CD4-positive, alpha-beta T cell treated with Interferon gamma for 1 hour (primary cell): ENCODE results near the gene DIDO1.
A peak's percentile ranks its signal among the peaks of the same experiment; 100 is the strongest.

Experiments
- DNase-seq: peaks from one replicate; pipeline ENCODE4 v3.0.0-alpha.2; 2020

Gene DIDO1

GRCh38 chr20:62926229-62927127 lies at the start of gene DIDO1:
TSS of gene DIDO1 (minus strand) at chr20:62926505.
- peak; percentile 91 for DNase-seq

DNA sequence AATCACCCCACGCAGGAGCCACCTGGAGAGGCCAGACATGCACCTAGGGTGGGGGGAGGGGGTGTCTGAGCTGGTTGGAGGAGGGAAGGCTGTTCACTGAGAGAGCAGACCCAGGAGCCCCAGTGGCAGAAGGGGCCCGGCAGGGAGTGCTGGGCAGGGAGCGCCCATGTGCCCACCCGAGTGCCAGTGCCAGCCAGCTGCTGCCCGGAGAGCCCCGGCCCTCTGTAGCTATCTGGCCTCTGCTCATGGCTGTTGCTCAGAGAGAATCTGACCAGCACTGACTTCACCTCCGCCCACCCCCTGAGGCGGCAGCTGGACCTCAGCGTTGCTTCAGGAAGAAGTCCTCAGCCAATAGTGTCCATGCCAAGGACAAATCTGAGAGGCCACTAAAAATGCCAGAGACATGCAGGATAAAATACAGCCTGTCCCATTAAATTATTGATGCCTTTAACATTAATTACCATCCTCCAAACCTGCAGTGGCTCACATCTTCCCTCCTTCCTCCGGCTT lies 49.0 kb upstream of the DIDO1 start:
- DNase-seq = no peak

DNA sequence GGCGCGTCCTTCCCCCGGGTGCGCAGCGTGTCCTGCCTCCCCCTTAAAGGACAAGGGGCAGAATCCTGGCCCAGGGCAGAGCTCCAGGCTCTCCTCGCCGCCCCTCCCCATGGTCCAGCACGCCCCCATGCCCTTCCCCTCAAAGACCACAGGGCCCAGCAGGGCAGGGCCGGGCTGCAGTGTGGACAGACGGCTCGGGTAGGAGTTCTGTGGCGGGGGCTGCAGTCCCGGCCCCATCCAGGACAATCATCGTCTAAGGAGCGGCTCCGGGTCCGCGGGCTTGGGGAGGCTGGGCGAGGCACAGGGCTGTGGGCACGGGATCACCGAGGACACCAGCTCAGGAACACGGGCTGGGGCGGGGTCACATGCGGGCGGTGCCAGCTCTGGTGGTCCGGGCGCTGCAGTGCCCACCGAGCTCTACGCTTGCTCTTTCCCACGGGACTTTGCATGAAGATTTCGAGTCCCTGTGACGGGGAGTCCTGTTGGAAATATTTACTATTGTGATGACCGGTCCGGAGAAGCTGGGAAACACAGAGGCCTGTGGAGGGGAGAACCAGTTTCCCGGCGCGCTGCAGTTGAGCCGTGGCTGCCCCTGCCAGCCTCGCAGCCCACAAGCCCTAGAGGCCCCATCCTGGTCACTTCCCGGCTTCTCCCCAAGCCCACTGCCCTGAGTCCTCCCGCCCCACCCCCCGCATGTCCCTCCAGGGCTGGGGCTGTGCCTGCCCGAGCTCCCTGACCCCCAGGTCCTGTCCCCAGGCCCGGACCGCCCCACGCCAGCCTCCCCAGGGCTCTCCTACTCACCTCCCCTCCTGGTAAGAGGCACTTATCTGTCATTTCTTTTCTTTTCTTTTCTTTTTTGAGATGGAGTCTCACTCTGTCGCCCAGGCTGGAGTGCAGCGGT lies 46.8 kb upstream of the DIDO1 start:
- no peak for DNase-seq

GRCh38 chr20:62971950-62972844 lies 45.9 kb upstream of the DIDO1 start:
- peak; percentile 83 for DNase-seq

DNA sequence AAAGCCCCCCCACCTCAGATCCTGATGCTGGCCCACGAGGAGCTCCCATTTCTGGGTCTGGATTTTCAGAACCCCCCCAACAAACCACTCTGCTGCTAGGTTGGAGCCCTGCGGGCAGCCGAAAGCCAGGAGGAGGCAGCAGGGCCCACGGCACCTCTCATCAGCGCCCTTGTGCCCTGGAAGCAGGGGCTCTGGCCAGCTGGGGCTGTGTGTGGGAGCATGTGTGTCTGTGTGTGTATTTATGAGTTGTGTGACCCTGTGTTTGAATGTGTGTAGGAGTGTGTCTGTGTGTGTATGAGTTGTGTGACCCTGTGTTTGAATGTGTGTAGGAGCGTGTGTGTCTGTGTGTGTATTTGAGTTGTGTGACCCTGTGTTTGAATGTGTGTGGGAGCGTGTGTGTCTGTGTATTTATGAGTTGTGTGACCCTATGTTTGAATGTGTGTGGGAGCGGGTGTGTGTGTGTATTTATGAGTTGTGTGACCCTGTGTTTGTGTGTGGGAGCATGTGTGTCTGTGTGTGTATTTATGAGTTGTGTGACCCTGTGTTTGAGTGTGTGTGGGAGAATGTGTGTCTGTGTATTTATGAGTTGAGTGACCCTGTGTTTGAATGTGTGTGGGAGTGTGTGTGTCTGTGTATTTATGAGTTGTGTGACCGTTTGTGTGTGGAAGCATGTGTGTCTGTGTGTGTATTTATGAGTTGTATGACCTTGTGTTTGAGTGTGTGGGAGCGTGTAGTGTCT lies 45.1 kb upstream of the DIDO1 start:
- DNase-seq = no peak

GRCh38 chr20:62970307-62971210 lies 44.3 kb upstream of the DIDO1 start:
- DNase-seq = no peak

GRCh38 chr20:62969939-62970306 lies 43.6 kb upstream of the DIDO1 start:
- no peak for DNase-seq

- DNase-seq = no peak
Observed at GRCh38 chr20:62969179-62969760, 43.0 kb upstream of the DIDO1 start.

GRCh38 chr20:62968378-62969178 lies 42.3 kb upstream of the DIDO1 start:
- no peak for DNase-seq

GRCh38 chr20:62967628-62968351 lies 41.5 kb upstream of the DIDO1 start:
- DNase-seq = no peak

DNA sequence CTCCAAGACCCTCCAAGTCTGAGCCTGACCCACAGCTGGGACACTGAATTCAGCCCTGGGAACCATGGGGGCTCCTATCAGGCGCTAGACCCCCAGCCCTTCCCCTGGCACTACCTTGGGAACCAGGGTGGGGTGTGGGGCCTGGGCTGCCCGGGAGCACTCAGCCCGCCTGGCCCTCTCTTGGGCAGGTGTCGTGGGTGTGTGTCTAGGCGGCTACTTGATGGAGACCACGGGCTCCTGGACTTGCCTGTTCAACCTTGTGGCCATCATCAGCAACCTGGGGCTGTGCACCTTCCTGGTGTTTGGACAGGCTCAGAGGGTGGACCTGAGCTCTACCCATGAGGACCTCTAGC lies 40.8 kb upstream of the DIDO1 start:
- DNase-seq = no peak

GRCh38 chr20:62966212-62967148 lies 40.2 kb upstream of the DIDO1 start:
- no peak for DNase-seq

- DNase-seq = no peak
Observed at GRCh38 chr20:62965363-62965771, 39.1 kb upstream of the DIDO1 start.

GRCh38 chr20:62964700-62965099 lies 38.4 kb upstream of the DIDO1 start:
- no peak for DNase-seq

GRCh38 chr20:62963614-62964397 lies 37.5 kb upstream of the DIDO1 start:
- no peak for DNase-seq

DNA sequence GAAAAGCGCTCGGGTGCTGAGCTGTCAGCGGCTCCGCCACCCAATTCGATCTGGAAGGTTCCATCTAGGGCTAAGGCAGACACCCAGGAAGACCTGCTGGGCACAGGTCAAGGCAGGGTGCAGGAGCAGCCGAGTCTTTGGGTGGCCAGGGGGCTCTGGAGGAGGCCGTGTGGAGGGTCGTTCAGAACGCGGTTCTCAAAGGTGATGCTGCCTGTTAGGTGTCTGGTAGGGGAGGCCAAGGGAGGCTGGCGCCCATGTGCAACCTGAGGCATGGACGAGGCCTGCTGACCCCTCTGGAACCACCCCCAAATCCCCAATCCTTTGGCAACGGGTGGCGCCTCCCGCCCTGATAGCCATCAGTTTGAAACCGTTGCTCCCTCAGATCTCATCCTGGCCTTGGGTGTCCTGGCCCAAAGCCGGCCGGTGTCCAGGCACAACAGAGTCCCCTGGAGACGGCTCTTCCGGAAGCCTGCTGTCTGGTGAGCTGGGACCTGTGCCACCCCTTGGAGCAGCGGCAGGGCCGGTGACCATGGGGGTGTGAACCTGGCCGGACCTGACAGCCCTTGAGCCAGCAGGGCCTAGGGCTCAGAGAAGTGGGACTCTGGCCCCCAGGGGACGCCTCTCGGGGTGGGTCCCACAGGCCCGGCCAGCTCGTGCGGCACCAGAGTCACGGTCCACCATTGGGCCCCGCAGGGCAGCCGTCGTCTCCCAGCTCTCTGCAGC lies 36.7 kb upstream of the DIDO1 start:
- DNase-seq = no peak
